BJ (cell line): ENCODE results near the gene XXYLT1. TPM values are rescaled to one million over a fixed set of nuclear protein-coding genes. Genes with fewer than 3 reads are reported as not detected.
"Not testable (repeated sequence)": the region's sequence is repeated elsewhere in the genome, so short reads cannot be mapped to it uniquely, and the experiment has no call there.

Experiments
- CTCF ChIA-PET: fragments of 350-600 bp; formaldehyde crosslinking; extraction: SDS; loops from one replicate; lab custom pipeline; 2021; ENCODE audit warnings: antibody characterized with exemption, inconsistent platforms; lab: Yijun Ruan, JAX
- POLR2A ChIA-PET: fragments of 300-600 bp; sonication (Branson Sonifier 250); formaldehyde crosslinking; extraction: SDS; loops from one replicate; lab custom pipeline; 2021; ENCODE audit warnings: antibody characterized with exemption; lab: Charles Lee
- DNase-seq: peaks from one replicate; pipeline ENCODE4 v3.0.0-alpha.2; 2011; ENCODE audit warnings: low read depth
- H3K27me3 ChIP-seq: 2 replicates; pipeline ENCODE4 v1.6.0; 2011; ENCODE audit warnings: low read length; ENCODE audit not compliant: control insufficient read depth, insufficient read depth
- H3K36me3 ChIP-seq: 2 replicates; pipeline ENCODE4 v1.5.1; 2011; ENCODE audit warnings: low read length; ENCODE audit not compliant: control insufficient read depth, insufficient read depth
- H3K4me3 ChIP-seq: 2 replicates; pipeline ENCODE4 v1.5.1; 2011; ENCODE audit warnings: low read depth, mild to moderate bottlenecking, control low read depth, low read length
- CTCF ChIP-seq: IDR thresholded peaks from 2 replicates; pipeline ENCODE4 v1.5.1; 2011; ENCODE audit warnings: low read depth, mild to moderate bottlenecking, control low read depth, inconsistent platforms, low read length, moderate library complexity; ENCODE audit not compliant: insufficient read depth
- polyA plus RNA-seq: library from polyadenylated mRNA; depleted of rRNA; stranded (reverse); fragments of >200 nt; gene quantifications from 2 replicates; pipeline ENCODE4 v1.2.3, GENCODE V29; 2011

XXYLT1 gene
- polyA plus RNA-seq, 1 experiment: 33.5 TPM

- no peaks in the 10 kb centered on the region for H3K27me3 ChIP-seq
- ChIA-PET POLR2A (no interaction called here), CTCF (interaction anchor here (1.3 kb wide), 1 partner anchor 9 kb away, joined by 3 read pairs; no protein-coding TSS in a partner anchor)
- H3K4me3 ChIP-seq: no peak overlapping the region
- TF ChIP-seq CTCF: no peak
- no peak for DNase-seq
- H3K36me3 ChIP-seq: no peaks in the 10 kb centered on the region
Measured at GRCh38 chr3:195094191-195094921, 176.6 kb downstream of the XXYLT1 start.

GRCh38 chr3:195093731-195094130 is 177.2 kb downstream of the XXYLT1 start:
- TF ChIP-seq CTCF: no peak
- CTCF ChIA-PET: interaction anchor here (1.3 kb wide), 1 partner anchor 9 kb away, joined by 3 read pairs; no protein-coding TSS in a partner anchor
- Histone ChIP-seq H3K36me3 (no peaks in the 10 kb centered on the region), H3K4me3 (no peak overlapping the region), H3K27me3 (no peaks in the 10 kb centered on the region)
- DNase-seq: no peak
- POLR2A ChIA-PET: no interaction called here

- DNase-seq, H3K36me3 ChIP-seq, H3K4me3 ChIP-seq, CTCF ChIA-PET, H3K27me3 ChIP-seq, POLR2A ChIA-PET: not testable (repeated sequence)
Measured at GRCh38 chr3:195087840-195088601, 182.9 kb downstream of the XXYLT1 start.

GRCh38 chr3:195087328-195087727 is 183.6 kb downstream of the XXYLT1 start:
- no peak for DNase-seq
- Histone ChIP-seq H3K36me3 (no peaks in the 10 kb centered on the region), H3K4me3 (no peak overlapping the region), H3K27me3 (no peaks in the 10 kb centered on the region)
- TF ChIP-seq CTCF: no peak
- POLR2A ChIA-PET: no interaction called here
- CTCF ChIA-PET: interaction anchor here (0.7 kb wide), 1 partner anchor 771 kb away, joined by 3 read pairs; no protein-coding TSS in a partner anchor

- CTCF ChIA-PET: interaction anchor here (0.7 kb wide), 1 partner anchor 771 kb away, joined by 3 read pairs; no protein-coding TSS in a partner anchor
Measured at GRCh38 chr3:195086885-195087284, 184.1 kb downstream of the XXYLT1 start.

More at GRCh38 chr3:195086885-195087284, 184.1 kb downstream of the XXYLT1 start:
- no peaks in the 10 kb centered on the region for H3K27me3 ChIP-seq
- no peak for DNase-seq
- no peak for TF ChIP-seq CTCF
- POLR2A ChIA-PET: no interaction called here
- no peaks in the 10 kb centered on the region for H3K36me3 ChIP-seq
- no peak overlapping the region for H3K4me3 ChIP-seq
